ENCODE results near the gene TRNAU1AP.
"Not testable (repeated sequence)": the region's sequence is repeated elsewhere in the genome, so short reads cannot be mapped to it uniquely, and the experiment has no call there.

GRCh38 chr1:28586585-28587391 is 33.9 kb downstream of the TRNAU1AP start:
- TF ChIP-seq POLR2AphosphoS5 (IDR thresholded peaks at IDR 0.05); CTCF (IDR thresholded peaks at IDR 0.05); EP300 (IDR thresholded peaks at IDR 0.05); POLR2A (IDR thresholded peaks at IDR 0.05; ENCODE audit: low read depth): not testable (repeated sequence)
